Mesendoderm (in vitro differentiated cells): ENCODE results near the gene HGFAC.

Experiments
- DNase-seq: peaks from one replicate; pipeline ENCODE4 v3.0.0; 2013
- H2AK5ac ChIP-seq: 2 replicates; pipeline ENCODE4 v1.6.1; 2013; ENCODE audit warnings: low read length, inconsistent platforms
- H2BK120ac ChIP-seq: 2 replicates; pipeline ENCODE4 v1.6.1; 2013; ENCODE audit warnings: low read depth, mild to moderate bottlenecking, low read length, moderate library complexity, mixed read lengths
- H2BK15ac ChIP-seq: replicated peaks from 2 replicates; pipeline ENCODE4 v1.6.1; 2013; ENCODE audit warnings: low read depth, mild to moderate bottlenecking, moderate library complexity
- H2BK5ac ChIP-seq: 2 replicates; pipeline ENCODE4 v1.6.1; 2013; ENCODE audit warnings: low read length, inconsistent platforms
- H3K18ac ChIP-seq: 2 replicates; pipeline ENCODE4 v1.6.1; 2013; ENCODE audit warnings: mild to moderate bottlenecking, low read length, mixed read lengths
- H3K23ac ChIP-seq: one replicate; pipeline ENCODE4 v1.6.1; 2013; ENCODE audit warnings: low read length
- H3K27ac ChIP-seq: 2 replicates; pipeline ENCODE4 v1.5.1; 2013; ENCODE audit warnings: low read depth, mild to moderate bottlenecking, inconsistent platforms, low read length, moderate library complexity
- H3K27me3 ChIP-seq: 2 replicates; pipeline ENCODE4 v1.6.1; 2013; ENCODE audit warnings: low read length, control low read depth, mild to moderate bottlenecking, inconsistent platforms; ENCODE audit not compliant: insufficient read depth, poor library complexity
- H3K36me3 ChIP-seq: 2 replicates; pipeline ENCODE4 v1.6.1; 2013; ENCODE audit warnings: low read length, inconsistent platforms; ENCODE audit not compliant: control insufficient read depth, insufficient read depth
- H3K4ac ChIP-seq: one replicate; pipeline ENCODE4 v1.6.1; 2013; ENCODE audit warnings: low read depth, mild to moderate bottlenecking, low read length, moderate library complexity
- H3K4me1 ChIP-seq: 2 replicates; pipeline ENCODE4 v1.6.1; 2013; ENCODE audit warnings: low read depth, low read length, inconsistent platforms; ENCODE audit not compliant: control insufficient read depth
- H3K4me2 ChIP-seq: 2 replicates; pipeline ENCODE4 v1.6.1; 2013; ENCODE audit warnings: low read length
- H3K4me3 ChIP-seq: 2 replicates; pipeline ENCODE4 v1.5.1; 2013; ENCODE audit warnings: mild to moderate bottlenecking, low read length
- H3K56ac ChIP-seq: one replicate; pipeline ENCODE4 v1.6.1; 2013; ENCODE audit warnings: low read length
- H3K79me1 ChIP-seq: 2 replicates; pipeline ENCODE4 v1.6.1; 2013; ENCODE audit warnings: low read length, inconsistent platforms
- H3K79me2 ChIP-seq: 2 replicates; pipeline ENCODE4 v1.6.1; 2013; ENCODE audit warnings: mild to moderate bottlenecking, low read length; ENCODE audit not compliant: control insufficient read depth, insufficient read depth
- H3K9ac ChIP-seq: 2 replicates; pipeline ENCODE4 v1.6.1; 2013; ENCODE audit warnings: low read length, inconsistent platforms
- H4K5ac ChIP-seq: one replicate; pipeline ENCODE4 v1.6.1; 2013; ENCODE audit warnings: low read length
- H4K8ac ChIP-seq: one replicate; pipeline ENCODE4 v1.6.1; 2013; ENCODE audit warnings: low read depth, mild to moderate bottlenecking, control low read depth, low read length, moderate library complexity
- WGBS: extraction: QIAGEN DNeasy Blood & Tissue Kit; methylation state at CpG from one replicate; pipeline ENCODE4 v1.1.7; 2013; ENCODE audit warnings: low lambda C conversion rate, missing lambda C conversion rate; ENCODE audit not compliant: insufficient coverage; ENCODE audit errors: extremely low coverage; 5-methylcytosine and 5-hydroxymethylcytosine counted together

HGFAC gene

GRCh38 chr4:3460926-3461325 lies 19.2 kb downstream of the HGFAC start:
- H2BK5ac ChIP-seq = no peak overlapping the region
- H2BK120ac ChIP-seq = no peak overlapping the region
- DNase-seq = no peak
- H3K27ac ChIP-seq = no peak overlapping the region
- H3K36me3 ChIP-seq = no peaks in the 10 kb centered on the region
- H3K56ac ChIP-seq = no peak overlapping the region
- no peaks in the 10 kb centered on the region for H3K27me3 ChIP-seq
- H2BK15ac ChIP-seq = no peak overlapping the region
- no peak overlapping the region for H2AK5ac ChIP-seq
- no peak overlapping the region for H3K4ac ChIP-seq
- H4K5ac ChIP-seq = no peak overlapping the region
- no peak overlapping the region for H3K9ac ChIP-seq
- no CpG with 5 or more reads among the region's 5 CpGs for WGBS
- no peak overlapping the region for H3K4me2 ChIP-seq
- no peak overlapping the region for H3K23ac ChIP-seq
- H3K18ac ChIP-seq = no peak overlapping the region
- no peak overlapping the region for H3K4me3 ChIP-seq
- no peaks in the 10 kb centered on the region for H3K4me1 ChIP-seq
- no peaks in the 10 kb centered on the region for H3K79me1 ChIP-seq
- no peaks in the 10 kb centered on the region for H3K79me2 ChIP-seq
- H4K8ac ChIP-seq = no peak overlapping the region

GRCh38 chr4:3461515-3462291 lies 19.9 kb downstream of the HGFAC start:
- Histone ChIP-seq H3K27me3 (no peaks in the 10 kb centered on the region), H2BK15ac (no peak overlapping the region), H2BK5ac (no peak overlapping the region), H2AK5ac (no peak overlapping the region), H3K4ac (no peak overlapping the region), H3K79me2 (no peaks in the 10 kb centered on the region), H3K27ac (no peak overlapping the region), H2BK120ac (no peak overlapping the region), H3K18ac (no peak overlapping the region), H3K79me1 (no peaks in the 10 kb centered on the region), H3K4me3 (no peak overlapping the region), H4K5ac (no peak overlapping the region), H3K4me1 (no peaks in the 10 kb centered on the region), H3K9ac (no peak overlapping the region), H3K56ac (no peak overlapping the region), H3K36me3 (no peaks in the 10 kb centered on the region), H3K4me2 (no peak overlapping the region), H4K8ac (no peak overlapping the region), H3K23ac (no peak overlapping the region)
- DNase-seq = no peak
- WGBS = no CpG with 5 or more reads among the region's 25 CpGs

GRCh38 chr4:3462321-3462789 lies 20.6 kb downstream of the HGFAC start:
- Histone ChIP-seq H3K18ac (no peak overlapping the region), H3K4me1 (no peaks in the 10 kb centered on the region), H3K4ac (no peak overlapping the region), H2BK15ac (no peak overlapping the region), H3K4me2 (no peak overlapping the region), H3K27ac (no peak overlapping the region), H3K79me2 (no peaks in the 10 kb centered on the region), H3K79me1 (no peaks in the 10 kb centered on the region), H4K5ac (no peak overlapping the region), H3K9ac (no peak overlapping the region), H3K4me3 (no peak overlapping the region), H3K27me3 (no peaks in the 10 kb centered on the region), H2BK120ac (no peak overlapping the region), H4K8ac (no peak overlapping the region), H3K56ac (no peak overlapping the region), H3K36me3 (no peaks in the 10 kb centered on the region), H2BK5ac (no peak overlapping the region), H3K23ac (no peak overlapping the region), H2AK5ac (no peak overlapping the region)
- WGBS = no CpG with 5 or more reads among the region's 10 CpGs
- no peak for DNase-seq

GRCh38 chr4:3462790-3463415 lies 21.1 kb downstream of the HGFAC start, which contains the start of gene DOK7:
TSS of gene DOK7 (plus strand) at chr4:3463306. CDS start at chr4:3463376, 70 bp downstream.
- Histone ChIP-seq H3K36me3 (no peaks in the 10 kb centered on the region), H4K5ac (no peak within 1 kb of the TSS), H3K4me3 (no peak within 1 kb of the TSS), H3K27ac (no peak within 1 kb of the TSS), H2BK120ac (no peak within 1 kb of the TSS), H4K8ac (no peak within 1 kb of the TSS), H3K56ac (peak within 1 kb of the TSS; percentile 25), H3K79me2 (no peaks in the 10 kb centered on the region), H3K9ac (no peak within 1 kb of the TSS), H2BK15ac (no peak within 1 kb of the TSS), H2AK5ac (no peak within 1 kb of the TSS), H2BK5ac (no peak within 1 kb of the TSS), H3K4ac (no peak within 1 kb of the TSS), H3K23ac (no peak within 1 kb of the TSS), H3K4me2 (no peak within 1 kb of the TSS), H3K27me3 (no peaks in the 10 kb centered on the region), H3K79me1 (no peaks in the 10 kb centered on the region), H3K18ac (no peak within 1 kb of the TSS), H3K4me1 (no peaks in the 10 kb centered on the region)
- DNase-seq = no peak
- no CpG with 5 or more reads among the region's 44 CpGs for WGBS

- no CpG with 5 or more reads among the region's 43 CpGs for WGBS
- Histone ChIP-seq H2BK15ac (no peak overlapping the region), H3K4me2 (no peak overlapping the region), H3K23ac (no peak overlapping the region), H3K18ac (no peak overlapping the region), H3K36me3 (no peaks in the 10 kb centered on the region), H3K27ac (no peak overlapping the region), H4K8ac (no peak overlapping the region), H2BK120ac (no peak overlapping the region), H2BK5ac (no peak overlapping the region), H3K79me2 (no peaks in the 10 kb centered on the region), H3K4ac (no peak overlapping the region), H3K9ac (no peak overlapping the region), H3K79me1 (no peaks in the 10 kb centered on the region), H3K27me3 (no peaks in the 10 kb centered on the region), H3K56ac (no peak overlapping the region), H3K4me3 (no peak overlapping the region), H4K5ac (no peak overlapping the region), H3K4me1 (no peaks in the 10 kb centered on the region), H2AK5ac (no peak overlapping the region)
- no peak for DNase-seq
Measured at GRCh38 chr4:3463556-3464348, 22.0 kb downstream of the HGFAC start.
